Endothelial cell (in vitro differentiated cells): ENCODE results near the gene MKI67. TPM values are rescaled to one million over a fixed set of nuclear protein-coding genes. Genes with fewer than 3 reads are reported as not detected.

Experiments used
- DNase-seq: peaks from one replicate; pipeline ENCODE4 v3.0.0; 2021; ENCODE audit warnings: low spot score
- H3K27ac Mint-ChIP-seq: one replicate; pipeline ENCODE4 v1.8.0; 2021; ENCODE audit warnings: mixed read lengths, inconsistent platforms; ENCODE audit not compliant: unreplicated experiment
- H3K27me3 Mint-ChIP-seq: one replicate; pipeline ENCODE4 v1.8.0; 2021; ENCODE audit warnings: mild to moderate bottlenecking, moderate library complexity, mixed read lengths, inconsistent platforms; ENCODE audit not compliant: unreplicated experiment
- H3K36me3 Mint-ChIP-seq: one replicate; pipeline ENCODE4 v1.8.0; 2021; ENCODE audit warnings: mild to moderate bottlenecking, low read depth, mixed read lengths, inconsistent platforms; ENCODE audit not compliant: unreplicated experiment
- H3K4me1 Mint-ChIP-seq: one replicate; pipeline ENCODE4 v1.8.0; 2021; ENCODE audit warnings: mild to moderate bottlenecking, mixed read lengths, inconsistent platforms; ENCODE audit not compliant: unreplicated experiment
- H3K4me3 Mint-ChIP-seq: one replicate; pipeline ENCODE4 v1.8.0; 2021; ENCODE audit warnings: mild to moderate bottlenecking, mixed read lengths, inconsistent platforms; ENCODE audit not compliant: unreplicated experiment
- H3K9me3 Mint-ChIP-seq: one replicate; pipeline ENCODE4 v1.8.0; 2021; ENCODE audit warnings: mixed read lengths, inconsistent platforms; ENCODE audit not compliant: unreplicated experiment
- total RNA-seq: library from RNA; stranded (reverse); fragmentation: NEBNext Ultra II Directional; extraction: Animal tissue kit (Norgen Biotek cat#: 25700); gene quantifications from one replicate; pipeline ENCODE4 v1.2.1, GENCODE V29; 2021; ENCODE audit not compliant: unreplicated experiment
- TF ChIP-seq, protein P1 (sequence below): fragments of 200-600 bp; sonication (generic); IDR thresholded peaks from one replicate; pipeline ENCODE4 v1.5.0; 2021; ENCODE audit warnings: antibody characterized with exemption; ENCODE audit not compliant: unreplicated experiment

MKI67 gene
- total RNA-seq, 1 donor from 2014 or later: 19.7 TPM

DNA sequence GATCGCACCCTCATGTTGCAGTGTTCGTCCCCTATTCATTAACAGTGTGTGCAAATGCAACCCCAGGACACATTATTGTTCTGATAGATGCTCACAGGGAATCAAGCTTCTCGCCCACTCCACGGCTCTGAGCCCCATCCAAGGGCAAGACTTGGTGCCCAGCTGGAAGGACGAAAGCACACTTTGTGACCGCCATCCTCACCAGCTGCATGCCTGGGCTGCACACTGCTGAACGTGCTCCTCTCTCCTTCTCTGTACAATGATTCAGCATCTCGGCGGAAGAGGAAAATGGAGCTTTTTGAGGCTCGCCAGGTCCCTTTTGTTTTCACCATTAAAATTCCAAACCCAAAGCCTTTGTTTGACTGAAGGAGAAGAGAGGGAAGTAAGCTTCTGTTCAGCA is 41.9 kb downstream of the MKI67 start:
- no peak for DNase-seq
- Mint-ChIP-seq H3K27ac (no peak overlapping the region), H3K4me1 (peaks cover 17% of the 10 kb centered on the region), H3K9me3 (no peaks in the 10 kb centered on the region), H3K27me3 (peaks cover 5% of the 10 kb centered on the region), H3K4me3 (peak overlapping the region; percentile 42), H3K36me3 (peaks cover 47% of the 10 kb centered on the region)
- TF ChIP-seq, protein P1, sequence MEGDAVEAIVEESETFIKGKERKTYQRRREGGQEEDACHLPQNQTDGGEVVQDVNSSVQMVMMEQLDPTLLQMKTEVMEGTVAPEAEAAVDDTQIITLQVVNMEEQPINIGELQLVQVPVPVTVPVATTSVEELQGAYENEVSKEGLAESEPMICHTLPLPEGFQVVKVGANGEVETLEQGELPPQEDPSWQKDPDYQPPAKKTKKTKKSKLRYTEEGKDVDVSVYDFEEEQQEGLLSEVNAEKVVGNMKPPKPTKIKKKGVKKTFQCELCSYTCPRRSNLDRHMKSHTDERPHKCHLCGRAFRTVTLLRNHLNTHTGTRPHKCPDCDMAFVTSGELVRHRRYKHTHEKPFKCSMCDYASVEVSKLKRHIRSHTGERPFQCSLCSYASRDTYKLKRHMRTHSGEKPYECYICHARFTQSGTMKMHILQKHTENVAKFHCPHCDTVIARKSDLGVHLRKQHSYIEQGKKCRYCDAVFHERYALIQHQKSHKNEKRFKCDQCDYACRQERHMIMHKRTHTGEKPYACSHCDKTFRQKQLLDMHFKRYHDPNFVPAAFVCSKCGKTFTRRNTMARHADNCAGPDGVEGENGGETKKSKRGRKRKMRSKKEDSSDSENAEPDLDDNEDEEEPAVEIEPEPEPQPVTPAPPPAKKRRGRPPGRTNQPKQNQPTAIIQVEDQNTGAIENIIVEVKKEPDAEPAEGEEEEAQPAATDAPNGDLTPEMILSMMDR: no peak

DNA sequence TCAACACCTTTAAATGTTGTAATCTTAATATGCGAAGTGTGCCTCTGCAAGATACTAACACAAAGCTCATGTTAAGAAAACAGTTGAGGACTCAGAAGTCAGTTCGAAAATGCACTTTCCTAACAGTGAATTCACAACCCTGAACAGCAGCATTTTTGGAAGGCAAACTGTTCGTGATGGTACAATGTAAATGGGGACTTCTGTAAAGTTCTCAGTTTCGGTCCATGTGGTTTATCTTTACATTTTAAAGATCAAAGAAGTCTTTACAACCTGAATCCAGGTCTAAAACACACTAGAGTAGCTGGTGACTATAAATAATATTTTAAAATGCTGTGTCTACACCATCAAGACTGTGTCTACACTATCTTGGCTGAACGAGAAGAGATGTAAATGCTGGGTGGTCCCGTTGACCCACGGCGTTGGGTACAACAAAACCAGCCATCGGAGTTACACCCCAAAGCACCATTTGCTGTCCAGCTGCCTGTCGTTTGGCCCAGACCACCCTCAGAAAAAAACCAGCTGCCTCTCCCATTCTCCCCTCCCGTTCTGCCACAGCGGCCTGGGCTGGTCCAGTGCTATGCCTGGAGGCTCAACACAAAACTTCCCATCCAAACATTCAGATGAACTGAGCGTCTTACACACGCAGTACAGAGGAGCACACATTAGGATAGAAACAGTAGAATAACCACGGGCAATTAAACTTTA is 42.9 kb downstream of the MKI67 start:
- TF ChIP-seq, protein P1: no peak
- no peak for DNase-seq
- Mint-ChIP-seq H3K4me1 (peaks cover 17% of the 10 kb centered on the region), H3K36me3 (peaks cover 57% of the 10 kb centered on the region), H3K27me3 (peaks cover 5% of the 10 kb centered on the region), H3K27ac (no peak overlapping the region), H3K9me3 (no peaks in the 10 kb centered on the region), H3K4me3 (no peak overlapping the region)

DNA sequence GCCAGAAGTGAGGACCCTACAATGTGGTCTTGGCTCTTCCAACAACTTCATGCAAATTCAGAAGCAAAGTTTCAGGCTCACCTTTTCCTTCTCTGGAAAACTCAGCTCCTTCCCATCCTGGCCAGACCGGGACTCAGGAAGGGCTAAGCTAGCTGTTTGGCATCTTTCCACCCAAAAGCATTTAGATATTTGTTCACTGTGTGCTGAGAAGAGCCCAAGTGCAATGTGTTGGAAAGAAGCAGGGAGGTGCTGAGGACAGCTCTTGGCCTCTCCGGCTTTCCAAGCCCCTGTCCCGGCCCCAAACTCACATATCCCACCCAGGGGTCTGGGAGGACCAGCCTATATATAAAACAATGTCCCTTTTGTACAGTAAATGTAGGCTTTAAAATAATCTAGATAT is 44.5 kb downstream of the MKI67 start:
- no peak overlapping the region for H3K4me3 Mint-ChIP-seq
- TF ChIP-seq, protein P1: no peak
- no peaks in the 10 kb centered on the region for H3K9me3 Mint-ChIP-seq
- no peak overlapping the region for H3K27ac Mint-ChIP-seq
- H3K36me3 Mint-ChIP-seq: peaks cover 60% of the 10 kb centered on the region
- peaks cover 12% of the 10 kb centered on the region for H3K4me1 Mint-ChIP-seq
- peaks cover 5% of the 10 kb centered on the region for H3K27me3 Mint-ChIP-seq
- no peak for DNase-seq

DNA sequence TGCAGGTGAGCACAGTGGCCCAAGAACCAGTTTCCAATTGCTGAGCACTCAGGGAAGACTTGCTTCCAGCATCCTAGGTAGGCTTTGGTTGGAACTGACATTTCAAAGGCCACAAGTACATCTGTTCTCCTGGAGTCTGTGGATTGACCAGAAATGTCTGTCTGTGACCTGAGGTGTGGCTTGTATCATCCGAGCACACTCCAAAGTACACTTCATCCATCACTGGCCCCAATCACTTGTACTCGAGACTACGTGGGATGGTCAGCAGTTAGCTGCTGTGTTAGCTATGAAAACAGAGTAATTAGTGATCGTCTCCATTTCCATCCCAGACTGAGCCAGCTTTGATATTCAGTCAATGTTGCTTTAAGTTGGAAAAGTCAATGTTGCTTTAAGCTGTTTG is 45.0 kb downstream of the MKI67 start:
- Mint-ChIP-seq H3K4me3 (no peak overlapping the region), H3K36me3 (peaks cover 65% of the 10 kb centered on the region), H3K27ac (no peak overlapping the region), H3K9me3 (no peaks in the 10 kb centered on the region), H3K27me3 (peaks cover 6% of the 10 kb centered on the region), H3K4me1 (peaks cover 12% of the 10 kb centered on the region)
- TF ChIP-seq, protein P1: no peak
- DNase-seq: no peak

DNA sequence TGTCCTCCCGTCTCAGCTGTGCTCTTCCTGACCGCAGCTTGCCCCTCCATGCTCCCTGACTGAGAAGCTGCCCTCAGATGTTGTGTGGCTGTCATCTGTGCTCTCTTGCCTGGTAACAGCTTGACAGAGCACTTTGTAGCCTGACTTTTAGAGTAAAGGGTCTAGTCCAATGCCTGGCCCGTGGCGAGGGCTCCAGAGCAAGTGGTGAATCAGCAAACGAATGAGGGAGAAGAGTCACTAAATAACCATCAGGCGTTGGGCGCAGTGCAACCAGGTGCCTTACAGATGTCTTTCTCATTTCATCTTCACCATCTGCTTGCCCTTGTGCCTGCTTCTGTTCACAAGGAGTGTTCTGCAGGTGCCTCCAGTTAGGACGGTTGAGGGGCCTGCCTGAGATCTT is 45.6 kb downstream of the MKI67 start:
- Mint-ChIP-seq H3K27ac (no peak overlapping the region), H3K36me3 (peaks cover 66% of the 10 kb centered on the region), H3K4me3 (peak overlapping the region; percentile 47), H3K27me3 (peaks cover 6% of the 10 kb centered on the region), H3K9me3 (no peaks in the 10 kb centered on the region), H3K4me1 (peaks cover 12% of the 10 kb centered on the region)
- no peak for DNase-seq
- TF ChIP-seq, protein P1: no peak
